Measurements from ENCODE around the gene MYORG.

MYORG gene

GRCh38 chr9:34376596-34377403 is at the start of gene MYORG:
Gene MYORG (minus strand): TSS chr9:34376898. CDS start chr9:34372943, 3,955 bp downstream.
- peak; percentile 90 to 93 for DNase-seq (ENCODE audit: low read depth in 2 of 2)

- no peak for DNase-seq (ENCODE audit: low read depth in 2 of 2)
Measured at GRCh38 chr9:34419716-34420504, 43.2 kb upstream of the MYORG start.

- no peak for DNase-seq (ENCODE audit: low read depth in 2 of 2)
Measured at GRCh38 chr9:34417734-34418133, 41.0 kb upstream of the MYORG start.

- DNase-seq (ENCODE audit: low read depth in 2 of 2): no peak
Measured at GRCh38 chr9:34413231-34413852, 36.6 kb upstream of the MYORG start.

GRCh38 chr9:34412336-34412735 is 35.6 kb upstream of the MYORG start:
- DNase-seq (ENCODE audit: low read depth in 2 of 2): no peak

- no peak for DNase-seq (ENCODE audit: low read depth in 2 of 2)
Measured at GRCh38 chr9:34409154-34409553, 32.5 kb upstream of the MYORG start.

GRCh38 chr9:34408173-34408572 is 31.5 kb upstream of the MYORG start:
- no peak for DNase-seq (ENCODE audit: low read depth in 2 of 2)

- DNase-seq (ENCODE audit: low read depth in 2 of 2): no peak
Measured at GRCh38 chr9:34406219-34406618, 29.5 kb upstream of the MYORG start.

GRCh38 chr9:34405719-34406118 is 29.0 kb upstream of the MYORG start:
- no peak for DNase-seq (ENCODE audit: low read depth in 2 of 2)

- DNase-seq (ENCODE audit: low read depth in 2 of 2): peak in 1 of 2 donors; percentile 21
Measured at GRCh38 chr9:34403554-34404380, 27.1 kb upstream of the MYORG start.

- no peak for DNase-seq (ENCODE audit: low read depth in 2 of 2)
Measured at GRCh38 chr9:34400686-34401602, 24.2 kb upstream of the MYORG start.

GRCh38 chr9:34400275-34400674 is 23.6 kb upstream of the MYORG start:
- DNase-seq (ENCODE audit: low read depth in 2 of 2): no peak

GRCh38 chr9:34399729-34400128 is 23.0 kb upstream of the MYORG start:
- no peak for DNase-seq (ENCODE audit: low read depth in 2 of 2)

GRCh38 chr9:34398875-34399274 is 22.2 kb upstream of the MYORG start:
- DNase-seq (ENCODE audit: low read depth in 2 of 2): no peak

- no peak for DNase-seq (ENCODE audit: low read depth in 2 of 2)
Measured at GRCh38 chr9:34396276-34397214, 19.8 kb upstream of the MYORG start.

GRCh38 chr9:34392511-34392910 is 15.8 kb upstream of the MYORG start:
- DNase-seq (ENCODE audit: low read depth in 2 of 2): no peak

- no peak for DNase-seq (ENCODE audit: low read depth in 2 of 2)
Measured at GRCh38 chr9:34387239-34387638, 10.5 kb upstream of the MYORG start.

- no peak for DNase-seq (ENCODE audit: low read depth in 2 of 2)
Measured at GRCh38 chr9:34386656-34387055, 10.0 kb upstream of the MYORG start.

GRCh38 chr9:34385561-34386230 is 9.0 kb upstream of the MYORG start:
- DNase-seq (ENCODE audit: low read depth in 2 of 2): no peak

All from activated CD8-positive, alpha-beta memory T cell treated with anti-CD3 and anti-CD28 coated beads for 4 hours (primary cell).